HG02798 (cell line): Measurements from ENCODE around the gene CDX1.

Source experiments
- ATAC-seq: cut with Tn5 transposase; IDR thresholded peaks from one replicate; pipeline ENCODE4 v1.9.1; 2021; ENCODE audit warnings: mild to moderate bottlenecking; ENCODE audit not compliant: unreplicated experiment, poor library complexity

CDX1 gene

DNA sequence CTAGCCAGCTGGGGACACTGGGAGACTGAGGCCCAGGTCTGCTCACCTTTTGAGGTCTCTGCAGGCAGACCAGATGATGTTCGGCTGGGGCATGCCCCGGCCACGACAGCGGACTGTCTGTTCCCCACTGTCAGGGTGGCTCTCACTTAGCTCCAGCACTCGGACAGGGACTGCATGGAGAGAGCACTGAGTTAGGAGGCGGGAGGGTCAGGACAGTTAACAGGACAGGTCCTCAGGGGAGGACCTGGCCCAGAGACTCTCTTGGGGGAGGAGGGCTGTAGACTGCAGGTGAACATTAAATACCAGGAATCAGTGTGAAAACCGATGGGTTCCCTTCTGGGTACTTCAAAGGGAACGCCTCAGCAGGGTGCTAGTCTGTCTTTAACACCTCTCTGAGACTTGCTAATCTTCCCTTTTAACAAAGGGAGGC lies 36.1 kb upstream of the CDX1 start:
- ATAC-seq, result no peak

DNA sequence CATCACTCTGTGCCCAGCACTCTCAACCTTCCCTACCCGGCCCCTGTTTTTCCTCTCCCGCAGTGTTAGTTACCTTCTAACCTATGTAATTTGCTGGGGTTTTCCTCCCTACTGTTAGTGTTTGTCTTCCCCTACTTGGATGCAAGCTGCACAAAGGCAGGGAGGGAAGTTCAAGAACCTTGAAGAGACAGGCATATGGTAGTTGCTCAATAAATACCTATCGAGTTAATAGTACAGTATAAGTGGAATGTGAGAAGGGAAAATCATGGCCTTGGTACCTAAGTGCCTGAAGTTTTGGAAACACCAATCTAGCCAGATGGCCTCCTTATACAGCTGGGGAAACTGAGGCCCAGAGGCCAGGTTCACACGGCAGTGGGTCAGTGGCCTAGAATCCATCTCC lies 35.1 kb upstream of the CDX1 start:
- ATAC-seq, result no peak

DNA sequence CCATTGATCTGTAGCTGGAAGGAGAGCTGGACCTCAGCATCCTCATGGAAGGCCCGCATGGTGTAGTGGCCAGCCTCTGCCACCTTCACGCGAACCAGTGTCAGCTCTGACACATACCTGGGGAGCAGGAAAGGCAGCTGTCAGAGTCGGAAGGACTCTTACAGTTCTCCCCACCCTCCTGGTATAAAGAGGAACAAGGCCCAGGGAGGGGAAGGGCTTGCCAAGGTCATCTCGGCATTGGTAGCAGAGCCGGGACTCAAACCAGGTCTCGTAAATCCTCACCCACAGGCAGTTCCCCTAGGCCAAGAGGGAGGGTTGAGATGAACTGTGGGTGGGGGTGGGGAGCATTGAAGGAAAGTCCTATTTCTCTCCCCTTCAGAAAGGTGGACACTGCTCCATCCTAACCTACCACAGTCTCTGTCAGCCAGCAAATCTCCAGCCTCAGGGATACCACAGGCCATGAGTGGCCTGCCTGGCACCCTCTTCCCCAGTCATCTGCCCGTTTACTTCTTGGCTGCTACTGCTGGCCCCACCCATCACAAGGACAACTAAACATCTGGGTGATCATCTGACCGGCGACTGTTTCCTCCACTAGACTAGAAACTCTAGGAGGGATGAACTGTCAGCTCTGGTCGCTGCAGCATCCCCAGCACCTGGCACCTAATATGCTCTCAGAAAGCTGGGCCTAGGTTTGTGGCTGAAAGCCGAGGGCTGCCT lies 34.4 kb upstream of the CDX1 start:
- no peak for ATAC-seq

DNA sequence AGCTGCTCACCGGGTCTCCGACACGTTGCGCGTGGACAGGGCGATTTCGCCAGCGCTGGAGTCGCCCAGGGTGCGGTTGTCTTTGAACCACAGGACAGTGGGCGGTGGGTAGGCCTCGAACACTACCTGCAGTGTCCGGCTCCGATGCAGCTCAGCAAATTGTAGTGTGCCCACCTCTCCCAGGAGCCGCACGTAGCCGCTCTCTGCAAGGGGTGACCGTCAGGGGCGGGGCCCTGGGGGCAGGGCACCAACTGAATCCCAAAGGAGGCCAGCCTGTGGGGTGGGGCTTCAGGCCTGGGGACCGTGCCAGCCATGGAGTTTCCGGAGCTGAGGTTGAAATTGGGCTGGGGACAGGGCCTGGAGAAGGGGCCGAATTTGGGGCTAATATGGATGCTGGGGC lies 33.8 kb upstream of the CDX1 start:
- ATAC-seq, result no peak

DNA sequence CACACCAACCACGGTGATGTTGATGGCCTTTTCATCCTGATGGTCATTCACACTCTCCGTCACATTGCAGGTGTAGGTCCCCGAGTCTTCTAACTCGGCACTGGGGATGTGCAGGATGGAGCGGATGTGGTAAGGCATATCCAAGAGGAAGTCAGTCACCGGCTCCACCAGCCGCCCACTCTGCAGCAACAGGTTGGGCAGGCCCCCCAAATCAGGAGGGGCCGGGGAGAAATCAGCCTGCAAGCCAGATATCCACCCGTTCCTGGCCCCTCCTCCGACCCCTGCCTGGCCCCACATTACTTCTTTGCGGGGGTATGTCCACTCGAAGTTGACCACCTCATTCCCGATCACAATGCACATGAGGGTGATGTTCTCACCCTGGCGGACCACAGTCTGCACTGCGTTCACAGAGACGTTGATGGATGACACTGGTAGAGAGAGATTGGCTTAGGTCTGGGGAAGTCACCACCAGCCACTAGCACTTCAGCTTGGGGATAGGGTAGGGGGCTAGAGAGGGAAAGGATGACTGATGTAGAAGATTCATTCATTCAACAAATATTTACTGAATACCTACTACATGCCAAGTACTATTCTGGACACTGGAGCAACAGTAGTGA lies 32.9 kb upstream of the CDX1 start:
- no peak for ATAC-seq

DNA sequence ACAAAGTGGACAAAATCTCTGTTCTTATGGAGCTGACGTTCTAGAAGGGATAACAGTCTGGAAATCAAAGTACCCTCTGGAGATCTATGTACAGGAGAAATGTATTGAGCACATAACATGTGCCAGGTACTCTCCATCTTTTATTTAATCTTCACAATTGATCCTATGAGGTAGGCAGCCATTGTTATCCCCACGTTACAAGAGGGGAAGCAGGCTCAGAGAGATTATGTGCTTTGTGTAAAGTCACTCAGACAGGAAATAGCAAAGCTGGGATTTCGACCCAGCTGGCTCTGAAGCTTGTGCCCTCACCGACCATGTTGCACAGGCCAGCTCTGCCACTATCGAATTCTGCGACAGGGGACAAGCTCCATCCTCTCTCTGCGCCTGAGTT lies 32.4 kb upstream of the CDX1 start:
- ATAC-seq, result no peak

DNA sequence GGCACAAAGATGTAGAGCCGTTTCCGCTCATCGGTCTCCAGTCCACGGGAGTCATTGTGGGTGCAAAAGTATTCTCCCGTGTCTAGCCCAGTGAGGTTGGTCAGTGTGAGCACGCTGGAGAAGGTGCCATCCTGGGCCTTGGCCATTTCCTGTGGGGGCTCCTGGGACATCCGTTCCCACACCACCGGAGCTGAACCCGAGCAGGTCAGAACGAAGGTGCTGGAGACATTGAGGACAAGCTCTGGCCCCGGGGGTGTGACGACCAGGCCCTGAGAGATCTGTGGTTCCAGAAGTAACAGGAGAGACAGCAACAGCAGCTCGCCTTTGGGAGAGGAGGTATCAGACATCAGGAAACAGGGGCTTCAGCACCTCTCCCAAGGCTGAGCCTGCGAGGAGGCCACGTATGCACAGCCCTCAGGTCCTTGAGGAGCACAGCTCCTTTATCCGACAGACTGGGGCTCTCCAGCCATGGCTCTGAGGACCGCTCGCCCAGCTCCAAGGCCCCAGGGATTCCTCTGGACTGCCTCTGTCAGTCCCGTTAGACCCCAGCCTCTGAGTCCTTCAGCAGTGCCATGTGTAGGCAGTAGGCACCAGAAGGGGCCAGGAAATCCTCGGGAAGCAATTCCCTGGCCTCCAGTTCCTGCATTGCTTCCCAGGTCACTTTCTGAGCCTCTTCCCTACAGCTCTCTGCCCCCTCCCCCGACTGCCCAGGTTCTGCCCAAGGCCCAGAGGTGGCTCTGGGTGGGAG lies 30.8 kb upstream of the CDX1 start:
- ATAC-seq, result no peak

DNA sequence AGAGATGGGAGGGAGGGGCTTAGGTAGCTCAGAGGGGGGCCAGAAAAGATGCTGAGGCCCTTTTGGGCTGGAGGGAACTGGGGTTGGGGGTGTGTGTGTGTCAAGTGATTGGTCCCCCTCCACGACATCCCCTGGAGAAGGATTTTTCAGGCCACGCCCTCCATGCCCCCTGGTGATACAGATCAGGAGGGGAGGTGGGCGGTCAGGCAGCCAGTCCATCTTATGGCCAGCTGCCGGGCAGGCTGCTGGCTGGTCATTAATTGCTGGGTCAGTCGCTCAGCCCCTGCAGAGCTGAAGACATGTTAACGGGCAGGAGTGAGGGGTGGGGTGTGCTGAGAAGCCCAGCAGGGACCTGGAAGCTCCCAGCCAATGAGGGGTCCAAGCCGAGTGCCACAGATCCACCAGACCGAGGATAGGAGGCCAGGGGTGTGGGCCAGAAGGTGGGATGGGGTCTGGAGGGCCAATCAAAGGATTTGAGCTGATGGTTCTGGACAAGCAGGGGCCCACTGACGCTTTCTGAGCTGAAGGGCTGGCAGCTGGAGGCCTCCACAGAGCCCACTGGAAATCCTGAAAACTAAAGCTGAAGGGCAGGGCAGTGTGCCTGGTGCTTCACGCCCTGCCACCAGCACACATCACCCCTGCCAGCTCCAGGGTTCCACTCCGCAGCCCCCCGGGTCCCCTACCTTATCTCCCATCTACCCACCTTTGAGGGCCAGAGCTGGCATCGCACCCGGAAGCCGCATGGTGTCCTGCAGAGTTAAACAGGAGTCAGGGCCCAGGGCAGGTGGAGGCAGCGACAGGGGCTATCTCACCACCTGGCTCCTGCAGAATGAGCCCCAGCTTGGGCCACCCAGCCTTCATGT lies 30.0 kb upstream of the CDX1 start:
- ATAC-seq, result no peak

DNA sequence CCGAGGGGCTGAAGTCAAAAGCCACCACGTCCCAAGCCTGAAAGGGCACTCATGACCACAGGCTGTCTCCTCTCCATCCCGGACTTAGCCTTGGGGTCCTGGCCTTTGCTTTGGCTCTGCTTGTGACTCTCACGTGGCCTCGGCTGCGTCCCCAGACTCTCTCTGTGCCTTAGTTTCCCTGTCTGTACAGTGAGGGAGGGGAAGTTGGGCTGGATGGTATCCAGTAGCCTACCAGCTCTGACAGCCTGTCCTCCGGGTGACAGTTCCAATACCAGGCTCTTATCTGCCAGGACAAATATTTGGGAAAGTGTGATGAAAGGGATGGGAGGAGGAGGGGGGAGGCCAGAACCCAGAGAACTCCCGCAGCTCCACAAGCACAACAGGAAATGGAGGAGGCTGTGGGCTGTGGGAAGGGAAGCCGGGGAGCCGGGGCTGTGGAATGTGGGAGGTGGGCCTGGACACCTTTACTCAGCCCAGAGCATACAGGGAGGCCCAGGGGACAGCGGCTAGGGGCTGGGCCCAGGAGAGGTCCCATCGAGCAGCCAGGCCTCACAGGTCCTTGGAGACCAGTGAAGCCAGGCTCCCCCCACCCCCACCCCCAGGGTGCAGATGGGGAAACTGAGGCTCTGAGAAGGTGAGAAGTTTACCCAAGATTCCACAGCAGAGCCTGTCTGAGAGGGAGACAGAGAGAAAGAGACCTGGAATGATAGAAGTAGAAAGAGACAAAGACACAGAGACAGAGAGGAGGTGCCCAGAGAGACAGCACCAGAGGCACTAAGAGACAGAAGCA lies 29.2 kb upstream of the CDX1 start:
- ATAC-seq, result no peak

DNA sequence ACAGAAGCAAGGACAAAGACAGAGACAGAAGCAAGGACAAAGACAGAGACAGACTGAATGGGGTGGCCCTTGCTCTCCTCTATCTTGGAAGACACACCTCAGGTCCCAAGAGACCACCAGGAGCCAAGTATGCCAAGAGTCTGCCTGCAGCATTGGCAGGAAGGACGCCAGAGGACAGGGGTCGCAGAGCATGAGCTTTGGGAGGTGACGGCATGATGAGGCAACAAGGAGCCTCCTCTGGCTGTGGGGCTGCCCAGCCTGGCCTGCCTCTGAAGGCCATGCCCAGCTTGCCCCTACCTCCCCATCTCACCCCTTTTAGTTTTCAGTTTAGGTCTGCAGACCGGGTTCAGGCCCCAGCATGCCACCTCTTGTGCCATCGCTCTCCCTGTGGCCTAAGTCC lies 28.6 kb upstream of the CDX1 start:
- ATAC-seq, result no peak

DNA sequence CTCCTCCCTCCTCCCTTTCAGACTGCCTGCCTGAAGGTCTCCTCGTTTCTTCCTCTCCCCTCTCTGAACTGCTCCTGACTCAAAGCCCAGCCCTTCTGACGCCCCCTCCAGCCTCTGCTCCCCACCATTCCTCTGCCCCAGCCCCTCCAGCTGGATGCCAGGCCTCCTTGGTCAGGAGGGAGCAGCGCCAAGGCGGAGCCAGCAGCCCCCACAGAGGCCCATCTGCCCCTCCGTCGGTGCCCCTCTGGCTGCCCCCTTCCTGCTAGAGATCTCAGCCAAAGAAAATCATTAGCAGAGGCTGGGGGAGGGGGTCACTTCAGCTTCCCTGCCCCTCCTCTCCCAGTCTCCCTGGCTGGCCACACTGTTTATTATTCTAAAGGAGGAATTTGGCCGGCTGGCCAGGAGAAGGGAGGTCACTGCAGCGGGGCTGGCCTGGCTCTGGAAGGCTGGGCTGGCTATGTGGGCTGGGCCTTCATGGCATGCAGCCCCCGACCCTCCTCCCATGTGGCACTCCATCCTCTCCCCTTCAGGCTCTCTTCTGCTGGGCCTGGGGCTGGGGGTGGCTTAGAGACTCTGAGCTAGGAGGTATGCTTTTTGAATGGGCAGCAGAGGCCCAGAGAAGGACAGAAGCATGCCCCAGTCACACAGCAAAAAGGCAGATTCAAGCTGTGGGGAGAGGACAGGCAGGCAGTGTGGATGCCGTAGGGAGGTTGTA lies 27.9 kb upstream of the CDX1 start:
- no peak for ATAC-seq

DNA sequence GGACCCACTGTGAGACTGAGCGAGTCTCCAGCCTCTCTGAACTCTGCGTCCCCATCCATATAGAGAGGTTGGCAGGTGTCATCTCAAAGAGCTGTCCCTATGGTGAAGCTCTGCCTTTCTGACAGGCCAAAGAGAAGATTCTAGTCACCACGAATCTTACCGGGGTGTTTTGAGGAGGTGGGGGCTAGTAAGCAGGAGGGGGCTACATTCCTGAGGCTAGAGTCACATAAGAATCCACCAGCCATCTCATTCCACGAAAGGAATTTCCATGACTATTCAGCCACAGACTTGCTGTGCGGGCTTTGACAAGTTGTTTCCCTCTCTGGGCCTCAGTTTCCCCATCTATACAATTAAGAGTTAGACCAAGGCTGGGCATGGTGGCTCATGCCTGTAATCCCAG lies 27.2 kb upstream of the CDX1 start:
- no peak for ATAC-seq

DNA sequence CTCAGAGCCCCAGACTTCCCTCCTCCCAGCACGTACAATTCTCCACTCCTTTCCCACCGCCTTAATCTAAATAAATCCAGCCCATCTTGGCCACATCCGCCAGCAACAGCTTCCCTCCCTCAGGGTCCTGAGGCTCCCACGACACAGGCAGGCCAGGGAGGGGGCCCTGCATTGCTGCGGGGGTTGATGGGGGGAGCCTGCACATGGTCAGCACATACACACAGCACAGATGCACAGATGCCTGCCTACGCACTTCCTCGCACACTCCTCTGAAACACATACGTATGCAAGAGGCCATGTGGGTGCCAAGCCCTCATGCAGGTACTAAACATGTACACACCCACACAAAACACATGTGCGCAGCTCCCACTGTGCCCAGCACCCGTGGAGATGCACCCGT lies 25.7 kb upstream of the CDX1 start:
- ATAC-seq, result no peak

DNA sequence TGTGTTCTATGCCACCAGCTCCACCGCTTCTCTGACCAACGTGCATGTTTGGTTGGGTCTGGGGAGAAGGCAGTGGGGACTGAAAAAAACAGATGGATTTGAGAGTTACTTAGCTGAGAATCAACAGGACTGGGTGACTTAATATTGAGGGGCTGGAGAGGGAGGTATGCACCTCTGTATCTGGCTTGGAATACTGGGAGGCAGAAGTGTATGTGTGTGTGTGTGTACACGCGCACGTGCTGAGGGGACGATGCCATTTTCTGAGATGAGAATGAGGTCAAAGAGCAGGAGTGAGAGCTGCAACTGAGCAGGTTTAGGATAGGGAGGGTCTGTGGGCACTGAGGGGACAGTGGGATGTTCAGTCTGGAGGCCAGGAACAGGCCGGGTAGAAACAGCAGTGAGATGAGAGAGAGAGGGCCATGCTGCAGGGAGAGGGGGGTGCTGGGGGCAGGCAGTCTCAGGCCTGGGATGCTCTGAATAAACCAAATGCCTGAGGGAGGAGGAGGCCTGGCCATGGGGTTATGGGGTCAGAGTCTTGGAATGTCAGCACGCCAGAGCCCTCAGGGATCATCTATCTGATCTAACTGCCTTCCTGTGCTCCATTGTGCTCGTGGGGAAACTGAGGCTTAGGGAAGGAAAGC lies 24.9 kb upstream of the CDX1 start:
- no peak for ATAC-seq

DNA sequence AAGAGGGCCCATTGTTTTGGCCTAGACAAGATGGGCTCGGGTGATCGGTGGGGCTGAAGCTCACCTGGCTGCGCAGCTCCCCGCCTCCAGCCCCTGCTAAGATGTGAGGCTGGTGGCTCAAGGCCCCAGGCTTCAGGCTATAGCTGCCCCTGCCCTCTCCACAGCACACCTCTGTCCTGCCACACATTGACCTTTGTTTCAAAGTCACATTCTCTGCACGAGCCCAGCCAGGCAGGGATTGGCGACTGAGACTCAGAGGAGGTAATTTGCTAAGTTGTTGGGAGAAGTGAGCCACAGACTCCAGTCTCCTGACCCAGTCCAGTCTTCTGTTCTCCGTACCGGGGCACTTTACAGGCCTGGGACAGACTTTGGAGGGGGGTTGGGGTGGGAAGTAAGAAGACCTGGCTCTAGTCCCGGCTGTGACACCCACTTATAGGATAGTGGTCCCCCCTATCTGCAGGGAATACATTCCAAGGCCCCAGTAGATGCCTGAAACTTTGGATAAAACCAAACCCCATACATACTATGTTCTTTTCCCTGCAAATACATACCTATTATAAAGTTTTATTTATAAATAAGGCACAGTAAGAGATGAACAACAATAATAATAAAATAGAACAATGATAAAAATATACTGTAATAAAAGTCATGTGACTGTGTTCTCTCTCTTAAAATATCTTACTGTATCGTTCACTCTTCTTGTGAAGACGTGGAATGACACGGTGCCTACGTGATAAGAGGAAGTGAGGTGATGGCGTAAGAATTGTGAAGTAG lies 24.2 kb upstream of the CDX1 start:
- ATAC-seq, result no peak

DNA sequence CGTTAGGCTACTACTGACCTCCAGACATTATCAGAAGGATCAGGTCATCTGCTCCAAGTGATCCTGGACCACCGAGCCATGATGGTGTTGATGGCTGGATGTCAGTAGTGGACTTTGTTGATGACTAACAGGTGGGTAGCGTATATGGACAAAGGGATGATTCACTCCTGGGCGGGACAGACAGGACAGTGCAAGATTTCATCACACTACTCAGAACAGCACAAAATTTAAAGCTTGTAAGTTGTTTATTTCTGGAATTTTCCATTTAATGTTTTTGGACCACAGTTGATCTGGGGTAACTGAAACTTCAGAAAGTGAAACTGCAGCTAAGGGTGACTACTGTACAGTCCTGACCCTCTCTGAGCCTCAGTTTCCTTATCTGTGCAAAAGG lies 23.6 kb upstream of the CDX1 start:
- no peak for ATAC-seq

DNA sequence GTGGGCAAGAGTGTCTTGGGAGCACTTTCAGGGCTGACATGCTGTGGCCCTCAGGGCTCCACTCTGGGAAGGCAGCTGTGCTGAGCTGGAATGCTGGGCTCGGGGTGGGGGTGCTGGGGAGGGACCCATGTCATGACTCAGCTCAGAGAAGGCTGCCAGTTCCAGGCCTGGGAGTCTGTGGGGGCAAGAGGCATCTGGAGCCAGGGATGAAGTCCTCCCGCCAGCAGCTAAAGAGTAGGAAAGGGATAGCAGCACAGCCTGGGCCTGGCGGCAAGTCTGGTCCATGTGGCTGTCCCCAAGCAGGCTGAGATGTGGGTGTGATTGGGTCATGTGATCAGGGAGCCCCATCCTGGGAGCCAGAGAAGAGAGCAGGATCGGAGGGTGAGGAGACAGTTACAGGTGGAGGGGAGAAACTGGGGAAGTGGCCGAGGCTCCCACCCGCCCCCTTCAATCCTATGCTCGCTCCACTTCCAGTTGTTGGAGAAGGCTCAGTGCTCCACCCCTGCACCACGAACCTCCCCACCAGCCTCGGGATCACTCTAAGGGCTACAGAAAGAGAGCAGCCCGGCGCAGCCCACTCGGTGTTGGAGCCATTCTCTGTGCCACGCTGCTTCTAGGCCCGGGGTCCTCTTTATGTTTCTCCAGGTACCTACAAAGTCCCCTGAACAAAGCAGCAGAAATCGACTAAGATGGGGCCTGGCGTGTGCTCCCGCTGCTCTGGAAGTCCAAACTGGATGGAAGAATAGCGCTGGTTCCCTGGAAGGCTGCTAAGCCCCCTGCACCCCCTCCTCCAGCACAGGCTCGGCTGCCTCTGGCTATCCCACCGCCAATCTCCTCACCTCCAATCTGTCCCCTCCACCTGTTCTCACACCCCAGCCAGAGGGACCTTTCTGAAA lies 23.0 kb upstream of the CDX1 start:
- ATAC-seq, result no peak
